Brain microvascular endothelial cell (primary cell): Measurements from ENCODE around the gene PCYT1A.
A peak's percentile ranks its signal among the peaks of the same experiment; 100 is the strongest.

Experiments used
- DNase-seq: peaks from one replicate; pipeline ENCODE4 v3.0.0-alpha.2; 2020
- H3K27ac ChIP-seq: fragments of 250-450 bp; sonication (Bioruptor Pico); 2 replicates; pipeline ENCODE4 v1.5.1; 2020; ENCODE audit warnings: mild to moderate bottlenecking, moderate library complexity
- H3K27me3 ChIP-seq: fragments of 250-450 bp; sonication (Bioruptor Pico); replicated peaks from 2 replicates; pipeline ENCODE4 v1.5.1; 2020; ENCODE audit warnings: mild to moderate bottlenecking
- H3K36me3 ChIP-seq: fragments of 250-450 bp; sonication (Bioruptor Pico); replicated peaks from 2 replicates; pipeline ENCODE4 v1.5.1; 2020; ENCODE audit warnings: mild to moderate bottlenecking
- H3K4me3 ChIP-seq: 2 replicates; pipeline ENCODE4 v1.5.1; 2011; ENCODE audit warnings: low read depth, mild to moderate bottlenecking, control low read depth, low read length, moderate library complexity
- in situ Hi-C: cut with HindIII; loops from 2 replicates; pipeline ENCODE4 v1.10.0; 2017; ENCODE audit warnings: low sequenced_read_pairs, low pct_ligation_motif_present
- TF ChIP-seq, protein P1 (sequence below): IDR thresholded peaks from 2 replicates; pipeline ENCODE4 v1.5.1; 2011; ENCODE audit warnings: low read depth, mild to moderate bottlenecking, moderate library complexity, low read length, control low read depth, inconsistent platforms; ENCODE audit errors: missing control alignments

PCYT1A gene

DNA sequence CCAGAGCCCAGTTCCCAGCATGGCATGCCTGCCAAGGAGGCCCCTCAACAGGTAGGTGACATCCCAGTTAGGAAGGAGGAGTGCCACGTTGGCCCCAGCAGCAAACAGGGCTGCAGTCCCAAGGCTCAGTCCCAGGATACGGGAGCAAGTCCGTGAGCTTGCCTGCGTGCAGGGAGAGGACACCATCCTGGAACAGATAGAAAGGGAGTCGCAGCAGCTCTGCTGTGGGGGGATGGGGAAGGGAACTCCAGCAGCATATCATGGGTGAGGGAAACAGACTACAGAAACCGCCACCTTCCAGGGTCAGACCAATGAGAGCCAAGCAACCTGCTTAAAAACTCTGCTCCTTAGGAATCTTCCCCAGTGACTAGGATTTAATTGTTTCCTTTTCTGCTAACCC, 39.9 kb upstream of the PCYT1A start:
- no peaks in the 10 kb centered on the region for H3K27me3 ChIP-seq
- TF ChIP-seq, protein P1, sequence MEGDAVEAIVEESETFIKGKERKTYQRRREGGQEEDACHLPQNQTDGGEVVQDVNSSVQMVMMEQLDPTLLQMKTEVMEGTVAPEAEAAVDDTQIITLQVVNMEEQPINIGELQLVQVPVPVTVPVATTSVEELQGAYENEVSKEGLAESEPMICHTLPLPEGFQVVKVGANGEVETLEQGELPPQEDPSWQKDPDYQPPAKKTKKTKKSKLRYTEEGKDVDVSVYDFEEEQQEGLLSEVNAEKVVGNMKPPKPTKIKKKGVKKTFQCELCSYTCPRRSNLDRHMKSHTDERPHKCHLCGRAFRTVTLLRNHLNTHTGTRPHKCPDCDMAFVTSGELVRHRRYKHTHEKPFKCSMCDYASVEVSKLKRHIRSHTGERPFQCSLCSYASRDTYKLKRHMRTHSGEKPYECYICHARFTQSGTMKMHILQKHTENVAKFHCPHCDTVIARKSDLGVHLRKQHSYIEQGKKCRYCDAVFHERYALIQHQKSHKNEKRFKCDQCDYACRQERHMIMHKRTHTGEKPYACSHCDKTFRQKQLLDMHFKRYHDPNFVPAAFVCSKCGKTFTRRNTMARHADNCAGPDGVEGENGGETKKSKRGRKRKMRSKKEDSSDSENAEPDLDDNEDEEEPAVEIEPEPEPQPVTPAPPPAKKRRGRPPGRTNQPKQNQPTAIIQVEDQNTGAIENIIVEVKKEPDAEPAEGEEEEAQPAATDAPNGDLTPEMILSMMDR: no peak
- in situ Hi-C loops: no loop called here
- H3K27ac ChIP-seq: no peak overlapping the region
- no peak overlapping the region for H3K4me3 ChIP-seq
- DNase-seq: no peak
- H3K36me3 ChIP-seq: no peaks in the 10 kb centered on the region

DNA sequence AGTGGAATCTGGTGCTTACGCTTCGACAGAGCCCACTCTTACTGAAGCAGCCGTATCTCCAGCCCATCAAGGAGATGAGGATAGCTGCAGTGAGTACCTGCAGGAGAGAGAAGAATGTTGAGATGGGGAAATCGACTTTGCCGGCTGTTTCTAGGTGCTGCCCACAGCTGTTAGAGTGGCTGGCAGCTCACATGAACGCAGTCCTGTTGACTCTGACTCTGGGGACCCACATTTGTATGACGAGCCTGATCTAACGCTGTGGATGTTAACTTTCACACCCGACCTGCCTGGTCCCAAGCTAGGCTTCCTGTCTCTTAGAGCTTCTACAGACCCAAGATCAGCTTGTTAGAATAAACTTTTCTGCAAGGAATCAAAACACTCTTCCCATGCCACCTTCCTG, 39.4 kb upstream of the PCYT1A start:
- Histone ChIP-seq H3K4me3 (no peak overlapping the region), H3K27ac (no peak overlapping the region), H3K36me3 (no peaks in the 10 kb centered on the region), H3K27me3 (no peaks in the 10 kb centered on the region)
- DNase-seq: no peak
- in situ Hi-C loops: no loop called here
- TF ChIP-seq, protein P1: no peak

DNA sequence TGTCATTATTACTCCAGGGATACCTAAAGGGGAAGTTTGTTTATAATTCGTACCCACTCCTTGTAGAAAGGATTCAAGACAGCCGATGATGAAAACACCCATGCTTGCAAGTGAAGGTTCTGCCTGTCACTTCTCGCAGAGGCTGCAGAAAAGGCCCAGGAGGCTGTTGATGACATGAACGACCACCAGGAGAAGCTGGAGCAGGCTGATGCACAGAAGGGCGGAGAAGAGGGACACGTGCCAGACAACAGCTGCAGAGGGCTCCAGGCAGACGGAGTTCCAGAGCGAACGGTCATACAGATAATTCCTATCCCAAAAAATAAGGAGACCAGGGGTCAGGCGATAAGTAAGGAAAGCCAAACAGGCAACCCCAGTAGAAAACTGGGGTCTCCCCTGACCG, 36.2 kb upstream of the PCYT1A start:
- no peaks in the 10 kb centered on the region for H3K27me3 ChIP-seq
- DNase-seq: no peak

DNA sequence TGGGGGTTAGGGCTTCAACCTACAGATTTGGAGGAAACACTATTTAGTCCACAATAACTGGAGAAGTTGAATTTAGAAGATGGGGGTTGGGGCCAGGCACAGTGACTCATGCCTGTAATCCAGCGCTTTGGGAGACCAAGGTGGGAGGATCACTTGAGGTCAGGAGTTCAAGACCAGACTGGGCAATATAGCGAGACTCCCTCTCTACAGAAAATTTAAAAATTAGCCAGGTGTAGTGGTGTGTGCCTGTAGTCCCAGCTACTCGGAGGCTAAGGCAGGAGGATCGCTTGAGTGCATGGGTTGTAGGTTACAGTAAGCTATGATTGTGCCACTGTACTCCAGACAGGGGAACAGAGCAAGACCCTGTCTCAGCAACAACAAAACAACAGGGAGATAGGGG, 35.5 kb upstream of the PCYT1A start:
- Histone ChIP-seq H3K4me3 (no peak overlapping the region), H3K27me3 (no peaks in the 10 kb centered on the region), H3K27ac (no peak overlapping the region), H3K36me3 (no peaks in the 10 kb centered on the region)
- in situ Hi-C loops: no loop called here
- no peak for DNase-seq
- TF ChIP-seq, protein P1: no peak

More for the DNA sequence above, 36.2 kb upstream of the PCYT1A start:
- H3K36me3 ChIP-seq: no peaks in the 10 kb centered on the region
- no peak overlapping the region for H3K4me3 ChIP-seq
- TF ChIP-seq, protein P1: peak; percentile 53
- in situ Hi-C loops: no loop called here
- no peak overlapping the region for H3K27ac ChIP-seq

DNA sequence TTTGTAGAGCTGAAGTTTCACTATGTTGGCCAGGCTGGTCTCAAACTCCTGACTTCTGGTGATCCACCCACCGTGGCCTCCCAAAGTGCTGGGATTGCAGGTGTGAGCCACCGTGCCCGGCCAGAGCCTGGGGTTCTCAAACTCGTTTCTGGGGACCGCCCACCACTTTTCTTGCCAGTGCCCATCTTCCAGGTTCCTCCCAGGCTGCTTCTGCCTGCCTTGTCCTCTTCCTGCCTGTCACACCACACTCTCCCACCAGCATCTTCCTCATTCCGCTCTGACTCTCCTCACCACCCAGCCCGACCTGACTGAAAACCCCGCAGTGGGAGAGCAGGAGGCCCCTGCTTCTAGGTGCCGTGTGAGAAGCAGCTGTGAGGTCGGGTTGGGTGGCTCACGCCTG, 33.6 kb upstream of the PCYT1A start:
- in situ Hi-C loops: no loop called here
- no peaks in the 10 kb centered on the region for H3K36me3 ChIP-seq
- no peak for DNase-seq
- TF ChIP-seq, protein P1: no peak
- H3K27ac ChIP-seq: no peak overlapping the region
- H3K4me3 ChIP-seq: no peak overlapping the region
- H3K27me3 ChIP-seq: no peaks in the 10 kb centered on the region

DNA sequence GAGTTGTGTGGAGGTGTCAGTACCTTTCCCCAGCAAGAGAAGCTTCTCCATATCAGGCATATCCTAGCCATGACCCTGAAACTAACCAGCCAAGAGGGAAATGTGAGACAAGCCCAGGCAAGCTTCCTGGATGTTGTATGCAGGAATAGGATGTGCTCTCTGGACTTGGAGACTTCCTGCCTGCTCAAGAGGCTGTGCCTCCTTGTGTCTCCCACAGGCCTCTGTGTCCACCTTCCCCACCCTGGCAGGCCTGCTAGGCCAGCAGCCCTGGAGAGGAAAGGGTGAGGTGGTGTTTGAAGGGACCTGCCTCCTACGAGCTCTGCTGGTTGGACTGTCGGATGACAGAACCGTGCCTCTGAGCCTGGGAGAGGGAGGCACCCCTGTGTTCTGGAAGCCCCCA, 32.6 kb upstream of the PCYT1A start:
- Histone ChIP-seq H3K27me3 (no peaks in the 10 kb centered on the region), H3K4me3 (no peak overlapping the region), H3K27ac (no peak overlapping the region), H3K36me3 (no peaks in the 10 kb centered on the region)
- TF ChIP-seq, protein P1: no peak
- in situ Hi-C loops: no loop called here
- DNase-seq: no peak
